Tibial nerve (tissue), 4 donors: ENCODE results near the gene TSHZ3.

Experiments used
- CTCF ChIP-seq, 5 experiments: fragments of 200-600 bp in 3 of 5; fragments of 450-650 bp in 2 of 5; sonication (generic) in 3 of 5; IDR thresholded peaks; one replicate each; pipeline ENCODE4 v1.5.1; 2016 to 2019; ENCODE audit warnings: antibody characterized with exemption in 5 of 5, mild to moderate bottlenecking in 3 of 5, moderate library complexity in 2 of 5
- EP300 ChIP-seq, 2 donors: sonication (generic); formaldehyde crosslinking; IDR thresholded peaks; one replicate each; pipeline ENCODE4 v1.6.1; 2017; ENCODE audit warnings: antibody characterized with exemption in 2 of 2, mild to moderate bottlenecking in 1 of 2
- POLR2A ChIP-seq, 2 donors: fragments of 450-650 bp; IDR thresholded peaks; one replicate each; pipeline ENCODE4 v1.6.1; 2017; ENCODE audit warnings: antibody characterized with exemption in 2 of 2, mild to moderate bottlenecking in 2 of 2, moderate library complexity in 2 of 2

- no peak for TF ChIP-seq EP300 (IDR thresholded peaks at IDR 0.05)
- TF ChIP-seq CTCF (IDR thresholded peaks at IDR 0.05) = no peak
- no peak for TF ChIP-seq POLR2A (IDR thresholded peaks at IDR 0.05)
Observed at GRCh38 chr19:31351056-31351854, 2.0 kb upstream of the TSHZ3 start.
